Keratinocyte (primary cell): ENCODE measurements around the gene TMBIM6. TPM values are rescaled to one million over a fixed set of nuclear protein-coding genes. Genes with fewer than 3 reads are reported as not detected.
A peak's percentile ranks its signal among the peaks of the same experiment; 100 is the strongest.

Source experiments
- DNase-seq: peaks from one replicate; pipeline ENCODE4 v3.0.0-alpha.2; 2011; ENCODE audit warnings: low read depth, missing footprints, low spot score
- FAIRE-seq: peaks from 2 replicates; lab custom pipeline; 2011; peaks lifted over from hg19 to GRCh38; lab: Jason Lieb, UNC
- H2AFZ ChIP-seq: 2 replicates; pipeline ENCODE4 v1.6.0; 2012; ENCODE audit warnings: low read length, control low read depth, inconsistent platforms; ENCODE audit not compliant: control insufficient read depth
- H3K27ac ChIP-seq: 2 replicates; pipeline ENCODE4 v1.5.1; 2011; ENCODE audit warnings: low read length; ENCODE audit not compliant: control insufficient read depth, insufficient read depth
- H3K27me3 ChIP-seq: 3 replicates; pipeline ENCODE4 v1.6.0; 2011; ENCODE audit warnings: low read length; ENCODE audit not compliant: control insufficient read depth, insufficient read depth; ENCODE audit errors: extremely low read depth
- H3K36me3 ChIP-seq, 2 experiments: 2 replicates in 1 of 2; 3 replicates in 1 of 2; pipeline ENCODE4 v1.5.1; 2011; ENCODE audit warnings: low read length in 2 of 2, mild to moderate bottlenecking in 1 of 2; ENCODE audit not compliant: control insufficient read depth in 2 of 2, insufficient read depth in 2 of 2; ENCODE audit errors: extremely low read depth in 1 of 2
- H3K4me1 ChIP-seq: 3 replicates; pipeline ENCODE4 v1.5.1; 2011; ENCODE audit warnings: low read length; ENCODE audit not compliant: control insufficient read depth, insufficient read depth; ENCODE audit errors: extremely low read depth
- H3K4me2 ChIP-seq: 3 replicates; pipeline ENCODE4 v1.6.0; 2011; ENCODE audit warnings: low read depth, low read length; ENCODE audit not compliant: control insufficient read depth, insufficient read depth; ENCODE audit errors: extremely low read depth
- H3K4me3 ChIP-seq, 3 experiments: fragments of 200-600 bp in 1 of 3; sonication (generic) in 1 of 3; 2 replicates in 2 of 3; 3 replicates in 1 of 3; pipeline ENCODE4 v1.5.1; 2011 to 2016; ENCODE audit warnings: low read length in 3 of 3, mild to moderate bottlenecking in 3 of 3, control low read depth in 2 of 3, inconsistent platforms in 1 of 3, low read depth in 1 of 3, mixed read lengths in 1 of 3, mixed run types in 1 of 3, moderate library complexity in 1 of 3; ENCODE audit not compliant: control insufficient read depth in 2 of 3, insufficient read depth in 2 of 3; ENCODE audit errors: extremely low read depth in 1 of 3
- H3K79me2 ChIP-seq: 2 replicates; pipeline ENCODE4 v1.6.0; 2012; ENCODE audit warnings: low read length; ENCODE audit not compliant: control insufficient read depth, insufficient read depth
- H3K9ac ChIP-seq: 3 replicates; pipeline ENCODE4 v1.6.0; 2011; ENCODE audit warnings: low read length; ENCODE audit not compliant: control insufficient read depth, insufficient read depth; ENCODE audit errors: extremely low read depth
- H3K9me1 ChIP-seq: 3 replicates; pipeline ENCODE4 v1.6.0; 2011; ENCODE audit warnings: low read length; ENCODE audit not compliant: control insufficient read depth, insufficient read depth; ENCODE audit errors: extremely low read depth
- H3K9me3 ChIP-seq: 2 replicates; pipeline ENCODE4 v1.5.1; 2012; ENCODE audit warnings: low read depth, low read length; ENCODE audit not compliant: control insufficient read depth
- H4K20me1 ChIP-seq: 3 replicates; pipeline ENCODE4 v1.6.0; 2011; ENCODE audit warnings: low read length; ENCODE audit not compliant: control insufficient read depth, insufficient read depth; ENCODE audit errors: extremely low read depth
- EZH2 ChIP-seq: IDR thresholded peaks from one replicate; pipeline ENCODE4 v1.6.1; 2012; ENCODE audit warnings: inconsistent platforms, mild to moderate bottlenecking, low read length, moderate library complexity
- dilution Hi-C: fragments of 300-500 bp; cut with MboI; formaldehyde crosslinking; loops from one replicate; pipeline ENCODE4 v1.7.0; 2020; ENCODE audit warnings: low sequenced_read_pairs; ENCODE audit not compliant: extremely low pct_ligation_motif_present
- polyA plus RNA-seq, 5 experiments: library from polyadenylated mRNA; depleted of rRNA in 3 of 5; stranded (reverse) in 3 of 5; stranded (forward) in 1 of 5; unstranded in 1 of 5; fragments of >200 nt; gene quantifications; 1 replicate in 1 of 5; 2 replicates in 3 of 5; 3 replicates in 1 of 5; pipeline versions ENCODE4 v1.2.1 to v1.2.3, GENCODE V29; 2011 to 2012; ENCODE audit warnings: missing spikeins in 2 of 5, low read depth in 1 of 5, low replicate concordance in 1 of 5
- TF ChIP-seq, protein P1 (sequence below), 3 experiments: IDR thresholded peaks in 1 of 3; conservative IDR thresholded peaks in 1 of 3; optimal IDR thresholded peaks in 1 of 3; 2 replicates in 2 of 3; 3 replicates in 1 of 3; pipeline versions ENCODE3 to v1.5.1; 2011; ENCODE audit warnings: low read length in 3 of 3, mild to moderate bottlenecking in 3 of 3, moderate library complexity in 2 of 3, control low read depth in 1 of 3, inconsistent platforms in 1 of 3; ENCODE audit not compliant: insufficient read depth in 2 of 3; ENCODE audit errors: extremely low read depth in 1 of 3

TMBIM6 gene
- polyA plus RNA-seq, 1 donor (not counting 4 experiments of a cell fraction or from before 2014, with no cell fraction given), result 668 TPM

DNA sequence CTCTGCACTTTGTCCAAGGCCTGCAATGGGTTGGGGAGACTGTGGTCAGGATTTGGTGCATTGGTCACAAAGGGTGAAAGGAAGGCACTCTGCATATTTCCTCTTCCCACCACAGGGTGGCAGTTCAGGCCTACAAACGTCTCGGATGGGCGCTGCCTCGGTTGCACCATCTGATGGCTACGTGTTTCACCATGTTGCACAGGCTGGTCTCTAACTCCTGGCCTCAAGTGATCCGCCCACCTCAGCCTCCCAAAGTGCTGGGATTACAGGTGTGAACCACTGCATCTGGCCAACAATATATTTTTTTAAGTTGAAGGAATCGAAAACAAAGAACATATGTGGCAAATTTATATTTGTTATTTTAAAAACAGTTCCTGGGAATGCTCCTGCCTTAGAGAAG, 35.1 kb downstream of the TMBIM6 start:
- Histone ChIP-seq H3K79me2 (no peaks in the 10 kb centered on the region), H3K36me3 (no peaks in the 10 kb centered on the region), H2AFZ (no peak overlapping the region), H3K4me3 (no peak overlapping the region), H3K4me2 (no peak overlapping the region), H3K9me1 (no peaks in the 10 kb centered on the region), H3K9ac (no peak overlapping the region), H3K4me1 (peaks cover 17% of the 10 kb centered on the region), H4K20me1 (no peaks in the 10 kb centered on the region), H3K27me3 (peaks cover 13% of the 10 kb centered on the region), H3K27ac (no peak overlapping the region), H3K9me3 (no peaks in the 10 kb centered on the region)
- dilution Hi-C loops, result no loop called here
- peak; percentile 81 for FAIRE-seq
- TF ChIP-seq, protein P1, sequence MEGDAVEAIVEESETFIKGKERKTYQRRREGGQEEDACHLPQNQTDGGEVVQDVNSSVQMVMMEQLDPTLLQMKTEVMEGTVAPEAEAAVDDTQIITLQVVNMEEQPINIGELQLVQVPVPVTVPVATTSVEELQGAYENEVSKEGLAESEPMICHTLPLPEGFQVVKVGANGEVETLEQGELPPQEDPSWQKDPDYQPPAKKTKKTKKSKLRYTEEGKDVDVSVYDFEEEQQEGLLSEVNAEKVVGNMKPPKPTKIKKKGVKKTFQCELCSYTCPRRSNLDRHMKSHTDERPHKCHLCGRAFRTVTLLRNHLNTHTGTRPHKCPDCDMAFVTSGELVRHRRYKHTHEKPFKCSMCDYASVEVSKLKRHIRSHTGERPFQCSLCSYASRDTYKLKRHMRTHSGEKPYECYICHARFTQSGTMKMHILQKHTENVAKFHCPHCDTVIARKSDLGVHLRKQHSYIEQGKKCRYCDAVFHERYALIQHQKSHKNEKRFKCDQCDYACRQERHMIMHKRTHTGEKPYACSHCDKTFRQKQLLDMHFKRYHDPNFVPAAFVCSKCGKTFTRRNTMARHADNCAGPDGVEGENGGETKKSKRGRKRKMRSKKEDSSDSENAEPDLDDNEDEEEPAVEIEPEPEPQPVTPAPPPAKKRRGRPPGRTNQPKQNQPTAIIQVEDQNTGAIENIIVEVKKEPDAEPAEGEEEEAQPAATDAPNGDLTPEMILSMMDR (optimal IDR thresholded peaks at IDR 0.05 in 1 of 3, IDR thresholded peaks at IDR 0.05 in 1 of 3, conservative IDR thresholded peaks at IDR 0.05 in 1 of 3; ENCODE audit: extremely low read depth in 1 of 3, insufficient read depth in 2 of 3, low read length in 3 of 3), result peak; percentile 82 to 92 (median 86)
- no peak for TF ChIP-seq EZH2
- no peak for DNase-seq

DNA sequence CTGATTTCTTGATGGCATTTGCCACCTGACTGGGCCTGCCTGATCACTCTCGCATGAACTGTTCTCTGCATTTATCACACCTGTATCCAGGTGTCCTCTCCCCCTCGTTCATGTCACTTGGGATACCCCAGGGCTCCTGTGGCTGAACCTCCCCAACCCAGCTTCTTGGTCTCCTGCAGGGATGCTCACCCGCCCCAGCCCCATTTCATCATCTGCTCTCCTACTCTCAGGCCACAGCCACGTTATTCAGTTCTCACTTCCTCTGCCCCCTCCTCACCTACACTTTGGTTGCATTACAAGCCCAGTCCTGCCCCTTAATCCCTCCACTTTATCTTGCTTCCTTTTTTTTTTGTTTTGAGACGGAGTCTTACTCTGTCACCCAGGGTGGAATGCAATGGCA, 35.5 kb downstream of the TMBIM6 start:
- H3K9me3 ChIP-seq, result no peaks in the 10 kb centered on the region
- FAIRE-seq, result no peak
- no peak overlapping the region for H3K9ac ChIP-seq
- H3K9me1 ChIP-seq, result no peaks in the 10 kb centered on the region
- H3K4me2 ChIP-seq, result peak overlapping the region; percentile 27
- H3K79me2 ChIP-seq, result no peaks in the 10 kb centered on the region
- H2AFZ ChIP-seq, result no peak overlapping the region
- no peak overlapping the region for H3K27ac ChIP-seq
- dilution Hi-C loops, result no loop called here
- H3K4me1 ChIP-seq, result peaks cover 17% of the 10 kb centered on the region
- H3K4me3 ChIP-seq, result no peak overlapping the region
- H4K20me1 ChIP-seq, result no peaks in the 10 kb centered on the region
- TF ChIP-seq, protein P1 (optimal IDR thresholded peaks at IDR 0.05 in 1 of 3, IDR thresholded peaks at IDR 0.05 in 1 of 3, conservative IDR thresholded peaks at IDR 0.05 in 1 of 3; ENCODE audit: extremely low read depth in 1 of 3, insufficient read depth in 2 of 3, low read length in 3 of 3), result no peak
- TF ChIP-seq EZH2, result no peak
- no peaks in the 10 kb centered on the region for H3K36me3 ChIP-seq
- peaks cover 13% of the 10 kb centered on the region for H3K27me3 ChIP-seq
- no peak for DNase-seq
